Activated T-cell treated with anti-CD3 and anti-CD28 coated beads for 48 hours (primary cell): ENCODE measurements around the gene FAM153A.
"Not testable (repeated sequence)": the region's sequence is repeated elsewhere in the genome, so short reads cannot be mapped to it uniquely, and the experiment has no call there.

Source experiments
- DNase-seq: peaks from one replicate; pipeline ENCODE4 v3.0.0-alpha.2; 2020; ENCODE audit warnings: low read depth

FAM153A gene

DNA sequence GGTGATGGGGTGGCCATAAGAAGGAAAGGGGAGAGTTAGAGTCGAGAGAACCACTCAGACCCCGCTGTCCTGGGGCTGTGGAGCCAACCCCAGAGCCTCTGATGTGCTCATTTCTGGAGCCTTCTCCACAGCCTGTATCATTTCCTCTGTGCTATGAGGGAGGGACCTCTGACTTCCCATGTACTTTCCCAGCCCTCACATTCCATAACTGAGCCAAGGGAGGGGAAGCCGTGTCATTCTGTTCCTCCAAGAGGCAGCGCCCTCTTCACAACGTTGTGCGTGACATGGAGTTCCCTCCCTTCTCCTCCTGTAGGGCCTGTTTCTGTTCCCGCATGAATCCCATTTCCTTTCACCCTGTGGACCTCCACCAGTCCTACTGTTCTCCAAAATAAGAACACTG lies 57.8 kb downstream of the FAM153A start:
- not testable (repeated sequence) for DNase-seq

- not testable (repeated sequence) for DNase-seq
Observed at GRCh38 chr5:177723831-177724485, 58.7 kb downstream of the FAM153A start.

- DNase-seq = not testable (repeated sequence)
Observed at GRCh38 chr5:177722829-177723228, 59.9 kb downstream of the FAM153A start.

- not testable (repeated sequence) for DNase-seq
Observed at GRCh38 chr5:177719989-177720388, 62.7 kb downstream of the FAM153A start.

- DNase-seq = not testable (repeated sequence)
Observed at GRCh38 chr5:177715423-177715822, 67.3 kb downstream of the FAM153A start.

GRCh38 chr5:177696100-177696499 lies 86.6 kb downstream of the FAM153A start:
- not testable (repeated sequence) for DNase-seq

DNA sequence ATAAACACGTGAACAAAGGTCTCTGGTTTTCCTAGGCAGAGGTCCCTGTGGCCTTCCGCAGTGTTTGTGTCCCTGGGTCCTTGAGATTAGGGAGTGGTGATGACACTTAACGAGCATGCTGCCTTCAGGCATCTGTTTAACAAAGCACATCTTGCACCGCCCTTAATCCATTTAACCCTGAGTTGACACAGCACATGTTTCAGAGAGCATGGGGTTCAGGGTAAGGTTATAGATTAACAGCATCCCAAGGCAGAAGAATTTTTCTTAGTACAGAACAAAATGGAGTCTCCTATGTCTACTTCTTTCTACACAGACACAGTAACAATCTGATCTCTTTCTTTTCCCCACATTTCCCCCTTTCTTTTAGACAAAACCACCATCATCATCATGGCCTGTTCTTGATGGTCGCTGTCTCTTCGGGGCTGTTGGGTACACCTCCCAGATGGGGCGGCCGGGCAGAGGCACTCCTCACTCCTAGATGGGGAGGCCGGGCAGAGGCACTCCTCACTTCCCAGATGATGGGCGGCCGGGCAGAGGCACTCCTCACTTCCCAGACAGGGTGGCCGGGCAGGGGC lies 87.3 kb downstream of the FAM153A start:
- DNase-seq = not testable (repeated sequence)

DNA sequence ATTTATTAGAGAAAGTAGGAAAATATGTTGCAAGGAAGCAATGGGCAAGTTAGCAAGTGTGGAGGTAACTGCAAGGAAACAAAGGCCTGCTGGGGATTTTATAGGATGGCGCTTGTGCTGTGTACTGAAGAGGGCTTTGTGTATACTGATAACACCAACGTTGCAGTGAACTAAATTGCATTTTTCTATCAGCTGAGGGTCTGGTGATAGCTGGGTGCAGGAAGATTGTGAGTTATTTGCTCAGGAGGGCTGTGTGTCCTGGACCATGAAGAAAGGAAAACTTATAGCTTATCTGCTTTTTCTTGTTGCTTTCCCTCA lies 88.2 kb downstream of the FAM153A start:
- not testable (repeated sequence) for DNase-seq

DNA sequence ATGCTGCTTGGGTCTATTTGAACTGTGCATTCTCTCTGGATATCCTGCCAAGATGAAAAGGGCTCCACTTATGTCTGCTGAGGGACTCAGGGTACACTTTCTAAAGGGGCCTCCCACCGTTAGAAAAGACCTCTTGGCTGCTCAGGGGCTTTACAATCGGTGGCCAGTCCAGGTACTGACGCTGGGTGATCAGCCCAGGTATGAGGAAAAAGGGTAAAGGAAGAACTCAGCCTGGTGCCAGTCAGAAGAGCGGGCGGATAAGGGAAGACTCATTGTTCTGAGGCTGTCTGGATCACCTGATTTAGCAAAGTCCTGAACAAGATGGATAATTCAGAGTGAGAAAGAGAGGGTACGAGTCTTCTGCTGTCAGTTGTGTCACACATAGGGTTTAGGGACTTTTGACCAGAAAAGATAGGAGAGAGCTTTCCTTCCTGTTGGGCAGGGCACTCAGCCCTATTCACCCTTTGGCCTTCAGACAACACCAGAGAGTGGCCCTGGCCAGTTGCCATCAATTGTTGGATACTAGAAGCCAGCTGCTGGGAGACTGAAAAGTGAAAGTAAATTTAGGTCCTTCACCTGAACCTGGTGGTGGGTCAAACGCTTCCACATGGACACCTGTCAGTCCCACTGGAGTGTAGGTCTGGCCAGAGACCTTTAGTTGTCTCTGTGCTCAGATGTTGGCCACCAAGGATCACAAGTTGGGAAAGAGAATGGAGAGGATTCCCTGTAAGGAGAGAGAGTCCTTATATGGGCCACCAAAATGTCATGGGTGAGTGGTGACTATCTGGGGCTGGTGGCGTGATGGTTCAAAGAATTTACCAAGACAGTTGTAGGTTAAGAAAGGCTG lies 88.8 kb downstream of the FAM153A start:
- DNase-seq = not testable (repeated sequence)

GRCh38 chr5:177692969-177693368 lies 89.7 kb downstream of the FAM153A start:
- not testable (repeated sequence) for DNase-seq

GRCh38 chr5:177692507-177692906 lies 90.2 kb downstream of the FAM153A start:
- not testable (repeated sequence) for DNase-seq

DNA sequence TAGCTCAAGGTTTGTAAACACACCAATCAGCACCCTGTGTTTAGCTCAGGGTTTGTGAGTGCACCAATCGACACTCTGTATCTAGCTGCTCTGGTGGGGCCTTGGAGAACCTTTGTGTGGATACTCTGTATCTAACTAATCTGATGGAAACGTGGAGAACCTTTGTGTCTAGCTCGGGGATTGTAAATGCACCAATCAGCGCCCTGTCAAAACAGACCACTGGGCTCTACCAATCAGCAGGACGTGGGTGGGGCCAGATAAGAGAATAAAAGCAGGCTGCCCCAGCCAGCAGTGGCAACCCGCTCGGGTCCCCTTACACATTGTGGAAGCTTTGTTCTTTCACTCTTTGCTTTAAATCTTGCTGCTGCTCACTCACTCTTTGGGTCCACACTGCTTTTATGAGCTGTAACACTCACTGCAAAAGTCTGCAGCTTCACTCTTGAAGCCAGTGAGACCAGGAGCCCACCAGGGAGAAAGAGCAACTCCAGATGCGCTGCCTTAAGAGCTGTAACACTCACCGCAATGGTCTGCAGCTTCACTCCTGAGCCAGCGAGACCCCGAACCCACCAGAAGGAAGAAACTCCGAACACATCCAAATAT lies 93.6 kb downstream of the FAM153A start:
- not testable (repeated sequence) for DNase-seq

- not testable (repeated sequence) for DNase-seq
Observed at GRCh38 chr5:177688091-177688490, 94.6 kb downstream of the FAM153A start.

DNA sequence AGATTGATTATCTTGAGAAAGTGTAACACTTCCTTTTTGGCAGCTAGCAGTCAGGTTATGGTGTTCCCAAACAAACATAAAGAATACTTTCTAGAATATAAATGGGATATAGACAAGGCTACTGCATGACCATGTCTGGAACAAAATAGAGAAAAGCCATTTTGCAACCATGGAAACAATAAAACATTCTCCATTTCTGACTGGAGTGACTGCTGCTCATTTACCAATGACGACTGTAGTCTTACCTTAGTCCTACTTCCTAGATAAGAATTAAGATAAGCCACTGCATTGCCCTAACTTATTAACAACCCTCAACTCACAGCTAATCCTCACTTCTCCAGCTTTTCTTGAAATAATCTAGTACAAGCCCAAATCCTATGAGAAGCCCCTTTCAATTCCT lies 100.8 kb downstream of the FAM153A start:
- not testable (repeated sequence) for DNase-seq
